ENCODE data around the gene DNASE1L3.

The DNASE1L3 gene

DNA sequence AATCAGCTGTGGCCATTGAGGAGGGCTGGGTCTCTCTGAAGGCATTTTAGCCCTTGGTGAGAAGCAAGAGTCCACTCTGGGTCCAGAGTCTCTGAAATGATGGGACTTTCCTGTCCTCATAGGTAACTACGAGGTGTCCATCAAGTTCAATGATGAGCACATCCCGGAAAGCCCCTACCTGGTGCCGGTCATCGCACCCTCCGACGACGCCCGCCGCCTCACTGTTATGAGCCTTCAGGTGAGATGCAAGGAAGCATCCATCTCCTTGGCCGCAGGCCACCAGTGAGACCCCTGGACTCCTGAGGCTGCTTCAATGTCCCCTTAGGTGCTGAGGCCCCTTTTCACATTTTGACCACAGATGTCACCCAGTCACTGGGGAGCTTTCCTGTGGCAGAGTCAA is 54.9 kb downstream of the DNASE1L3 start:
- H3K27me3 ChIP-seq (ENCODE audit: insufficient read depth, low read length) = no peaks in the 10 kb centered on the region
- H3K27ac ChIP-seq (ENCODE audit: low read depth, low read length) = no peak overlapping the region
- H3K4me3 ChIP-seq (ENCODE audit: low read depth, low read length) = no peak overlapping the region
- peaks cover 16% of the 10 kb centered on the region for H3K4me1 ChIP-seq (ENCODE audit: control insufficient read depth, insufficient read depth, low read length, unreplicated experiment)
- H2AFZ ChIP-seq (ENCODE audit: low read length, unreplicated experiment) = no peak overlapping the region
- H3K79me2 ChIP-seq (ENCODE audit: control insufficient read depth, insufficient read depth, low read length, unreplicated experiment) = no peaks in the 10 kb centered on the region
- peaks cover 29% of the 10 kb centered on the region for H3K36me3 ChIP-seq (ENCODE audit: insufficient read depth, low read length)

DNA sequence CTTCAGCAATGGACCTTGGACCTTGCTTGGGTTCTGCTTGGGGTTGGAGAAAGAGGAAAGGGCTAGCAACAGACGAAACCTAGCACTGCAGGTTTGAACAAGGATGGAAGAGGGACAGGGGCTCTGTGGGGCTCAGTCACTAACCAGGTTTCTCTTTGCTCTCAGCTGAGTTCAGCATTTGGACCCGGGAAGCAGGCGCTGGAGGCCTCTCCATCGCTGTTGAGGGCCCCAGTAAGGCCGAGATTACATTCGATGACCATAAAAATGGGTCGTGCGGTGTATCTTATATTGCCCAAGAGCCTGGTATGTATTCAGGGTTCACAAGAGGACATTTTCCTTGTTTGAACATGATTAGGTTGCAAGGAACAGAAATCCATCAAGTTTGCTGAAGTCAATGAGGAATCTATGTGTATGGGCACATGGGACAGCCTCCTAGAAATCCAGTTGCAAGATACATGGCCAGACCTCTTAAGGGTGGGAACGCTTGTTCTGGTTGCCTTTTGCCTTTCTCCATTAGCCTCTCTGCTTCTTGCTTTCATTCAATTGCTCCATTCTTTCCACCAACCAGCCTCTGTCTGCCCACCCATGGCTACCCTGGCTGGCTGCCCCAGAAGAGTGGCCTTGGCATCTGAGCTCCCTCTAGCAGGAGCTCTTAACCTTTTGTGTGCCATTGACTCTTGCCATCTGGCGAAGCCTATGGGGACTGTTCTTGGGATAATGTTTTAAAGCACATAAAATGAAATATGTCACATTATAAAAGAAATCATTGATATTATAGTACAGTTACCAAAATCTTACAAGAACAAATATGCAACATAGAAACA is 55.9 kb downstream of the DNASE1L3 start:
- Histone ChIP-seq H3K36me3 (ENCODE audit: insufficient read depth, low read length) (peaks cover 28% of the 10 kb centered on the region; the same call in 1 of the 2 replicates), H3K27me3 (ENCODE audit: insufficient read depth, low read length) (no peaks in the 10 kb centered on the region), H3K4me1 (ENCODE audit: control insufficient read depth, insufficient read depth, low read length, unreplicated experiment) (peaks cover 8% of the 10 kb centered on the region), H2AFZ (ENCODE audit: low read length, unreplicated experiment) (no peak overlapping the region), H3K27ac (ENCODE audit: low read depth, low read length) (no peak overlapping the region), H3K4me3 (ENCODE audit: low read depth, low read length) (no peak overlapping the region), H3K79me2 (ENCODE audit: control insufficient read depth, insufficient read depth, low read length, unreplicated experiment) (no peaks in the 10 kb centered on the region)

DNA sequence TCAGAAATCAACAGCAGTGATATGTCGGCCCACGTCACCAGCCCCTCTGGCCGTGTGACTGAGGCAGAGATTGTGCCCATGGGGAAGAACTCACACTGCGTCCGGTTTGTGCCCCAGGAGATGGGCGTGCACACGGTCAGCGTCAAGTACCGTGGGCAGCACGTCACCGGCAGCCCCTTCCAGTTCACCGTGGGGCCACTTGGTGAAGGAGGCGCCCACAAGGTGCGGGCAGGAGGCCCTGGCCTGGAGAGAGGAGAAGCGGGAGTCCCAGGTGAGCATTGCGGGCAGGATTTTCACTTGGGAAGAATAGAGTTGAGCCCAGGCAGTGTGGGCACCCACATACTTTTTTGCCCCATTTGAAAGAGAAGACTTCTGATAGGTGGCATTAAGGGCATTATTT is 57.4 kb downstream of the DNASE1L3 start:
- no peaks in the 10 kb centered on the region for H3K4me1 ChIP-seq (ENCODE audit: control insufficient read depth, insufficient read depth, low read length, unreplicated experiment)
- H3K27ac ChIP-seq (ENCODE audit: low read depth, low read length) = no peak overlapping the region
- H3K36me3 ChIP-seq (ENCODE audit: insufficient read depth, low read length) = peaks cover 39% of the 10 kb centered on the region

DNA sequence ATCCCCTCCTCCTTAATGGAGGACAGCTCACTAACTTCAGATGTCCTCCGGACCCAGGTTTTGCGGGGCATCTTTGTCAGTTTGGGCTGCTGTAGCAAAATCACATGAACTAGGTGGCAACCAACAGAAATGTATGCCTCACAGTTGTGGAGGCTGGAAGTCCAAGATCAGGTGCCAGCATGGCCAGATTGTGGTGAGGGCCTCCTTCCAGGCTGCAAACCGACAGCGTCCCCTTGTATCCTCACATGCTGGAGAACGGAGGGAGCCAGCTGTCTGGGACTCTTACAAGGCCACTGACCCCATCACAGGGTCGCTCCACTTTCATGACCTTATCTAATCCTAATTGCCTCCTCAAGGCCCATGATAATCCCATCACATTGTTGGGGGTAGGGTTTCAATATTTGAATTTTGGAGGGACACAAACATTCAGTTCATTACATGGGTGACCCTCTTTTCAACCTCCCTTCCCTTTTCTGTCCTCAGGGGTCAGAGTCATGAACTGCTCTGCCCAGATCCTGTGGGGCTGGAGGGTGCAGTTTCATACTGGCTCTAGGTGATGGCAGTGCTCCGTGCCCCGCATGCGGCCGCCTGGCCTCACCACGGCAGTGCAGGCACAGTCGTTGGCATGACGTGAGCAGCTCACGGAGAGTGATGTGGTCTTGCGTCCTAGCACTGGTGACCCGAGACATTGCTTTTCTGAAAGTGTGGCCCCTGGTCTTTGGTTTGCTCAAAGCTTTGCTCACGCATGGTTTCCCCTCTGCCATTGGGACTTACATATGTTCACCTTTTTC is 58.4 kb downstream of the DNASE1L3 start:
- peaks cover 43% of the 10 kb centered on the region for H3K36me3 ChIP-seq (ENCODE audit: insufficient read depth, low read length)
- no peaks in the 10 kb centered on the region for H3K4me1 ChIP-seq (ENCODE audit: control insufficient read depth, insufficient read depth, low read length, unreplicated experiment)
- no peak overlapping the region for H3K27ac ChIP-seq (ENCODE audit: low read depth, low read length)
- H3K79me2 ChIP-seq (ENCODE audit: control insufficient read depth, insufficient read depth, low read length, unreplicated experiment) = no peaks in the 10 kb centered on the region
- H3K27me3 ChIP-seq (ENCODE audit: insufficient read depth, low read length) = no peaks in the 10 kb centered on the region
- no peak overlapping the region for H3K4me3 ChIP-seq (ENCODE audit: low read depth, low read length)
- no peak overlapping the region for H2AFZ ChIP-seq (ENCODE audit: low read length, unreplicated experiment)

More for the DNA sequence above, 57.4 kb downstream of the DNASE1L3 start:
- no peaks in the 10 kb centered on the region for H3K79me2 ChIP-seq (ENCODE audit: control insufficient read depth, insufficient read depth, low read length, unreplicated experiment)
- H3K27me3 ChIP-seq (ENCODE audit: insufficient read depth, low read length) = no peaks in the 10 kb centered on the region
- no peak overlapping the region for H2AFZ ChIP-seq (ENCODE audit: low read length, unreplicated experiment)
- no peak overlapping the region for H3K4me3 ChIP-seq (ENCODE audit: low read depth, low read length)

DNA sequence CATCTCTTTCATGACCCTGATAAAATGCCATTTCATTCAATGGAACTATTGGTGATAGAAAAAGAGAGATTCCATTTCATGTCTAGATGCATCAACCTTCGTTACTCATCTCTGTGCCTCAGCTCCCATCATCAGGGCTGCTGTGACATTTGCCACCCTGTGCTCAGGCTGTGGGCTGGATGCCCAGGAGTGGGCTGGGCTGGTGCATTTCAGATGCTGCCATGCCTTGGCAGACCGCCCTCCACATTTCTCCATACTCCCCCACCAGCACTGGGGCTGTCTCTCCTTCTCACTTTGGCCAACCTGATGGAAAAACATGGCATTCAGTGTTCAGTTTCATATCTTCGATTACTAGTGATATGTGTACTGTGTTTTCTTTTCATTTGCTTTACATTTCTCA is 59.1 kb downstream of the DNASE1L3 start:
- Histone ChIP-seq H2AFZ (ENCODE audit: low read length, unreplicated experiment) (no peak overlapping the region), H3K27me3 (ENCODE audit: insufficient read depth, low read length) (no peaks in the 10 kb centered on the region), H3K4me1 (ENCODE audit: control insufficient read depth, insufficient read depth, low read length, unreplicated experiment) (no peaks in the 10 kb centered on the region), H3K4me3 (ENCODE audit: low read depth, low read length) (no peak overlapping the region), H3K79me2 (ENCODE audit: control insufficient read depth, insufficient read depth, low read length, unreplicated experiment) (no peaks in the 10 kb centered on the region), H3K27ac (ENCODE audit: low read depth, low read length) (no peak overlapping the region), H3K36me3 (ENCODE audit: insufficient read depth, low read length) (peaks cover 49% of the 10 kb centered on the region)

DNA sequence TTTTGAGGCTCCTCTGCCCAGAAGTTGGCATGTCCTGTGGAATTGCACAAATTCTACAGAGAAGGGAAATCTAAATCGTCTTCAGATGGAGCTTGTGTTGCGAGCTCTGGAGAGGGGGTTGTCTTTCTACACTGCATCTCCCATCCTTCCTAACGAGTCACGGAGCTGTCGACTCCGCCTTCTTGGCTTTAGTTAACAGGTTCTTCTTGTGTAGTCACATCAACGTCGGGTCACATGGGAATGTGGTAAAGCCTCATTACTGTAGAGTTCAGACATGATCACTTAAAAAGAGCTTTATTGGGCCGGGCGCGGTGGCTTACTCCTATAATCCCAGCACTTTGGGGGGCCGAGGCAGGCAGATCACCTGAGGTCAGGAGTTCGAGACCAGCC is 60.0 kb downstream of the DNASE1L3 start:
- H3K79me2 ChIP-seq (ENCODE audit: control insufficient read depth, insufficient read depth, low read length, unreplicated experiment) = no peaks in the 10 kb centered on the region
- H3K4me3 ChIP-seq (ENCODE audit: low read depth, low read length) = no peak overlapping the region
- H3K27ac ChIP-seq (ENCODE audit: low read depth, low read length) = no peak overlapping the region
- H3K27me3 ChIP-seq (ENCODE audit: insufficient read depth, low read length) = no peaks in the 10 kb centered on the region
- H3K4me1 ChIP-seq (ENCODE audit: control insufficient read depth, insufficient read depth, low read length, unreplicated experiment) = no peaks in the 10 kb centered on the region
- no peak overlapping the region for H2AFZ ChIP-seq (ENCODE audit: low read length, unreplicated experiment)
- H3K36me3 ChIP-seq (ENCODE audit: insufficient read depth, low read length) = peaks cover 56% of the 10 kb centered on the region

DNA sequence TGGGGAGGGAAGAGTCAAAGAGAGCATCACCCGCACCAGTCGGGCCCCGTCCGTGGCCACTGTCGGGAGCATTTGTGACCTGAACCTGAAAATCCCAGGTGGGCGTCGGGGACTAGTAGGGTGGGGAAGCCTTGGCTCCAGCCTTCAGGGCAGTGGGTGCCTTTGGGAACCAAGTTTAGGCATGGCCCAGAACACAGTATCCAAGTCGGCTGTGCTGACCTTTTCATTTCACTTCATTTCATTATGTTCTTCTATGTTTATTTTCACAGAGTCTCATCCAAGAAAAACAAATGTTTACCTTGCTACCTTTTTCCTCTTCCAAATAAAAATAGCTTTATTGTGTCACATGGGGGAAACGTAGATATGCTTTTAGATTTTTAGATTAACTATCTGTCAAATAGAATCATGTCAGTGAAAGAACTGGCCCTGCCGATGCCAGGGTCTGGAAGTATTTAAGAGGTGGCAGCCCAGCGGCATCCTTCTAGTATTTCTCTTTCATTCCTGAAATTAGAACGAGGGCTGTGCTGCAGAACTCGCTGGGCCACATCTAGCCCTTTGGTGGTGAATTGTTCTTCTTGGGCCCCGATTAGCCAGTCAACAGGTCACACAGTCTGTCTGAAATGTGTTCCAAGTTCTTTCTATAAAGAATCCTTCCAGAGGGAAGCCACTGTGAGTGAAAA is 60.5 kb downstream of the DNASE1L3 start:
- Histone ChIP-seq H3K4me1 (ENCODE audit: control insufficient read depth, insufficient read depth, low read length, unreplicated experiment) (no peaks in the 10 kb centered on the region), H2AFZ (ENCODE audit: low read length, unreplicated experiment) (no peak overlapping the region), H3K36me3 (ENCODE audit: insufficient read depth, low read length) (peaks cover 60% of the 10 kb centered on the region), H3K79me2 (ENCODE audit: control insufficient read depth, insufficient read depth, low read length, unreplicated experiment) (no peaks in the 10 kb centered on the region), H3K27ac (ENCODE audit: low read depth, low read length) (no peak overlapping the region), H3K27me3 (ENCODE audit: insufficient read depth, low read length) (no peaks in the 10 kb centered on the region), H3K4me3 (ENCODE audit: low read depth, low read length) (no peak overlapping the region)

DNA sequence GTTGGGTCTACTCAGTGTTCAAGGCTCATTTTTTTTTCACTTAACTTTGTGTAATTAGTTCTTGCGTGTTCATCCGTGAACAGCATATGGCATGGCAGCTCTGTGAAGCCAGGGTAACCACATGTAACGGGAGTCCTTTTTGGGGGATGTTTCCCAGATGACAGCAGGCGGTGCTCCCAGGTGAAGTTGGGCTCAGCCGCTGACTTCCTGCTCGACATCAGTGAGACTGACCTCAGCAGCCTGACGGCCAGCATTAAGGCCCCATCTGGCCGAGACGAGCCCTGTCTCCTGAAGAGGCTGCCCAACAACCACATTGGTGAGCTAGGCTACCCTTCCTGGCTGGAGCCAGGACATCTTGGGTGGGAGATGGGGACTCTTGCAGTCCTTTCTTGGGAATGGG is 62.7 kb downstream of the DNASE1L3 start:
- Histone ChIP-seq H3K4me1 (ENCODE audit: control insufficient read depth, insufficient read depth, low read length, unreplicated experiment) (peaks cover 8% of the 10 kb centered on the region), H3K4me3 (ENCODE audit: low read depth, low read length) (no peak overlapping the region), H2AFZ (ENCODE audit: low read length, unreplicated experiment) (no peak overlapping the region), H3K27ac (ENCODE audit: low read depth, low read length) (no peak overlapping the region), H3K79me2 (ENCODE audit: control insufficient read depth, insufficient read depth, low read length, unreplicated experiment) (no peaks in the 10 kb centered on the region), H3K27me3 (ENCODE audit: insufficient read depth, low read length) (no peaks in the 10 kb centered on the region), H3K36me3 (ENCODE audit: insufficient read depth, low read length) (peaks cover 67% of the 10 kb centered on the region)

DNA sequence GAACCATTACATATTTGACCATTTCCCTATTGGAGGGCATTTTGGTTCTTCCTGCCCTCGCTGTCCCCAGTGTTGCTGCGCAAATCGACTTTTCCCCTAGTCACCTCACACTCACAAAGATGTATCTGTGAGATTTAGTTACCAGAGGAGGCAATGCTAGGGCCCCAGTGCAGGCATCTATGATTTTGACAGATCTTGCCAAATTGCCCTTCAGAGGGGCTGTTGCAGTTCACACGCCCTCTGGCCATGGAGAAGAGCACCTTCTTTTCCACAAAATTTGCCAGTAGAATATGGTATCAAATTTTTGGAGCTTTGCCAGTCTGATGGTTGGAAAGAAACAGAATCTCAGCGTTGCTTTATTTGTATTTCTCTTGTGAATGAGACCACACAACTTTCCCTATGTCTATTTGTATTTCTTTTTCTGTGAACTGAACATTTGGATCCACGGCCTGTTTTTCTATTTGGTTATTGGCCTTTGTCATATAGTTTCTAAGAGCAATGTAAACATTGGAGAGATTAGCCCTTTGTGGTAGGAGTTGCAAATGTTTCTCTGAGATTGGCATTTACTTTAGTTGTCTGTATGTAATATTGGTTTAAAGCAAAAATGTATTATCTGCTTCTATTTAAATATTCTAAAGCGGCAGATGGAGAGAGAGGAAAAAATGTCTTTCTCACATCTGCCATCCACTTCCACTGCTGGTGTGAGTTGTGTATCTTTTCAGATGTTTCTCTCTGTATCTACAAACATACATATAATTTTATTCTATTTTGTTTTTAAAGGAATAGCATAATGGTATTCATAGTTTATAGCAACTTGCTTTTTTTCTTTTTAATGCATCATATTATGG is 66.1 kb downstream of the DNASE1L3 start:
- no peak overlapping the region for H3K4me3 ChIP-seq (ENCODE audit: low read depth, low read length)
- H3K79me2 ChIP-seq (ENCODE audit: control insufficient read depth, insufficient read depth, low read length, unreplicated experiment) = no peaks in the 10 kb centered on the region
- no peaks in the 10 kb centered on the region for H3K27me3 ChIP-seq (ENCODE audit: insufficient read depth, low read length)
- peaks cover 53% of the 10 kb centered on the region for H3K36me3 ChIP-seq (ENCODE audit: insufficient read depth, low read length)
- H3K27ac ChIP-seq (ENCODE audit: low read depth, low read length) = no peak overlapping the region
- H2AFZ ChIP-seq (ENCODE audit: low read length, unreplicated experiment) = no peak overlapping the region
- H3K4me1 ChIP-seq (ENCODE audit: control insufficient read depth, insufficient read depth, low read length, unreplicated experiment) = peaks cover 8% of the 10 kb centered on the region

All from ACC112 (cell line).